ENCODE data around the gene TIMMDC1. TPM values are rescaled to one million over a fixed set of nuclear protein-coding genes. Genes with fewer than 3 reads are reported as not detected.

The TIMMDC1 gene
- total and polyA plus RNA-seq, 2 of the 13 experiments (the other 11 are each of a cell fraction or from before 2014, with no cell fraction given) = 50.0 to 77.8 TPM

- no peak for TF ChIP-seq ZNF234 (CRISPR knock-in tag; conservative IDR thresholded peaks at IDR 0.05)
- TF ChIP-seq RARG (CRISPR knock-in tag; IDR thresholded peaks at IDR 0.05; ENCODE audit: low read depth) = no peak
- no peak for TF ChIP-seq ZNF703 (CRISPR knock-in tag; IDR thresholded peaks at IDR 0.05; ENCODE audit: borderline replicate concordance)
Measured at GRCh38 chr3:119492810-119493209, 5.5 kb upstream of the TIMMDC1 start (continued).

- TF ChIP-seq PLRG1 (conservative IDR thresholded peaks at IDR 0.05) = no peak
- no peak for TF ChIP-seq SMYD3 (CRISPR knock-in tag; IDR thresholded peaks at IDR 0.05)
- no peak for TF ChIP-seq ZNF552 (CRISPR knock-in tag; IDR thresholded peaks at IDR 0.05; ENCODE audit: borderline replicate concordance)
- no peak for TF ChIP-seq NR3C1 (CRISPR knock-in tag; IDR thresholded peaks at IDR 0.05)
- no peak for TF ChIP-seq KLF12 (CRISPR knock-in tag; IDR thresholded peaks at IDR 0.05; ENCODE audit: borderline replicate concordance)
- TF ChIP-seq TIGD3 (CRISPR knock-in tag; IDR thresholded peaks at IDR 0.05; ENCODE audit: borderline replicate concordance) = no peak
- TF ChIP-seq ZNF816 (CRISPR knock-in tag; IDR thresholded peaks at IDR 0.05; ENCODE audit: borderline replicate concordance) = no peak
- Histone ChIP-seq H3K4me3 (replicated peaks in 1 of 3; ENCODE audit: insufficient read depth in 1 of 3, low read depth in 2 of 3, low read length in 3 of 3) (no peak overlapping the region), H3K4me1 (ENCODE audit: insufficient read depth, low read length) (peaks cover 14% of the 10 kb centered on the region), H3K9me3 (ENCODE audit: low read length) (no peaks in the 10 kb centered on the region), H4K20me1 (ENCODE audit: insufficient read depth, low read length) (no peaks in the 10 kb centered on the region), H3K4me2 (ENCODE audit: low read depth, low read length) (no peak overlapping the region), H3K27ac (ENCODE audit: extremely low read length, insufficient read depth, low read length) (no peak overlapping the region), H3K9ac (ENCODE audit: insufficient read depth, low read depth, low read length) (no peak overlapping the region), H3K36me3 (replicated peaks in 1 of 2; ENCODE audit: control insufficient read depth in 1 of 2, insufficient read depth in 2 of 2, low read length in 2 of 2) (peaks cover 0 to 7% of the 10 kb centered on the region in 2 experiments; a peak in 1 of 5 replicates), H3K79me2 (ENCODE audit: insufficient read depth, low read length) (peaks cover 19% of the 10 kb centered on the region), H2AFZ (ENCODE audit: low read length) (no peak overlapping the region), H3K27me3 (ENCODE audit: control insufficient read depth in 1 of 2, insufficient read depth in 2 of 2, low read length in 2 of 2) (no peaks in the 10 kb centered on the region; a peak in 1 of 5 replicates)
- in situ Hi-C loops (cut with HindIII; ENCODE audit: extremely low pct_ligation_motif_present, low pct_unique_long_range_greater_than_20kb) = no loop called here
- no peak for FAIRE-seq
- ChIA-PET POLR2A (interaction anchor here (1.0 to 2.1 kb wide), 2 partner anchors 26 to 31 kb away, joined by 3 to 10 read pairs; partner anchors contain the start of genes POGLUT1 and TMEM39A), CTCF (ENCODE audit: low intra/inter-chr PET ratio, low total read pairs) (no interaction called here)
- no TSS peak for BruUV-seq (replicated peaks)
- intact Hi-C loops (cut with micrococcal nuclease; ENCODE audit: unreplicated experiment) = no loop called here
- WGBS (ENCODE audit: low lambda C conversion rate) = 75% methylated on average over 2 of the region's 2 CpGs
- DNase-seq (ENCODE audit: low spot score) = no peak
- ATAC-seq = no peak
Measured at GRCh38 chr3:119494597-119494996, 3.8 kb upstream of the TIMMDC1 start.

All from HepG2 (cell line).